Liver (tissue), 3 donors: ENCODE data around the gene TRIP6.

ENCODE experiments used
- CTCF ChIP-seq: fragments of 150-350 bp; IDR thresholded peaks from 2 replicates; pipeline ENCODE4 v1.5.1; 2017; ENCODE audit warnings: improper control_type of control experiment, low read depth, low read length; ENCODE audit not compliant: missing input control
- FOXA1 ChIP-seq: IDR thresholded peaks from 2 replicates; pipeline ENCODE4 v1.6.1; 2016; ENCODE audit warnings: antibody characterized with exemption
- MAX ChIP-seq: IDR thresholded peaks from 2 replicates; pipeline ENCODE4 v1.6.1; 2016; ENCODE audit warnings: antibody characterized with exemption
- RAD21 ChIP-seq, 2 donors: IDR thresholded peaks; 2 replicates each; pipeline ENCODE4 v1.6.1; 2016; ENCODE audit warnings: antibody characterized with exemption in 2 of 2, mild to moderate bottlenecking in 2 of 2
- REST ChIP-seq: IDR thresholded peaks from 2 replicates; pipeline ENCODE4 v1.6.1; 2016; ENCODE audit warnings: antibody characterized with exemption, mild to moderate bottlenecking
- donor health status: healthy.
- donor health status: healthy.

GRCh38 chr7:100921039-100921438 lies 53.9 kb downstream of the TRIP6 start:
- TF ChIP-seq CTCF (no peak), FOXA1 (no peak), RAD21 (IDR thresholded peaks at IDR 0.05) (no peak), MAX (no peak), REST (no peak)
